Measurements from ENCODE around the gene TANC1. TPM values are rescaled to one million over a fixed set of nuclear protein-coding genes. Genes with fewer than 3 reads are reported as not detected.

The TANC1 gene
- total RNA-seq, 1 experiment from 2014 or later: 2.5 TPM

GRCh38 chr2:159136391-159136790 lies 168.0 kb downstream of the TANC1 start:
- Histone ChIP-seq H3K79me1 (ENCODE audit: insufficient read depth, low read depth, low read length, poor library complexity, severe bottlenecking) (no peaks in the 10 kb centered on the region), H3K23me2 (ENCODE audit: insufficient read length, low read depth, low read length, poor library complexity, severe bottlenecking) (no peaks in the 10 kb centered on the region), H3K27me3 (ENCODE audit: insufficient read depth, low read length) (no peaks in the 10 kb centered on the region), H3K9me3 (ENCODE audit: control insufficient read depth, low read depth, low read length) (no peaks in the 10 kb centered on the region), H2BK120ac (ENCODE audit: low read depth, low read length, poor library complexity, severe bottlenecking) (no peak overlapping the region), H2BK5ac (ENCODE audit: insufficient read length, low read length) (no peak overlapping the region), H2AK5ac (ENCODE audit: insufficient read length, low read length) (no peak overlapping the region), H2BK12ac (ENCODE audit: insufficient read length, low read depth, low read length) (no peak overlapping the region), H2BK20ac (ENCODE audit: low read depth, low read length, poor library complexity, severe bottlenecking) (no peak overlapping the region), H4K20me1 (ENCODE audit: control insufficient read depth, insufficient read depth, insufficient read length) (no peaks in the 10 kb centered on the region), H3K23ac (ENCODE audit: insufficient read length, low read depth, low read length) (no peak overlapping the region), H3K4ac (ENCODE audit: low read depth, low read length) (no peak overlapping the region), H3K27ac (ENCODE audit: insufficient read length, low read depth, low read length) (no peak overlapping the region), H3K4me2 (ENCODE audit: insufficient read depth, insufficient read length, low read length) (no peak overlapping the region), H4K8ac (replicated peaks; ENCODE audit: insufficient read length, low read depth, low read length) (no peak overlapping the region), H3K79me2 (ENCODE audit: insufficient read depth, low read length) (no peaks in the 10 kb centered on the region), H2BK15ac (ENCODE audit: low read depth, low read length) (no peak overlapping the region), H4K5ac (ENCODE audit: insufficient read length, low read depth, low read length) (no peak overlapping the region), H3K56ac (ENCODE audit: insufficient read length, low read depth, low read length) (no peak overlapping the region), H3K4me1 (ENCODE audit: insufficient read depth, low read length) (no peaks in the 10 kb centered on the region), H3K9ac (ENCODE audit: extremely low read depth, insufficient read length, low read length) (no peak overlapping the region), H3K18ac (ENCODE audit: insufficient read length, low read depth, low read length) (no peak overlapping the region), H2AFZ (ENCODE audit: low read length) (no peak overlapping the region), H3K14ac (ENCODE audit: insufficient read depth, low read length) (no peak overlapping the region), H4K91ac (ENCODE audit: insufficient read length, low read depth, low read length) (no peak overlapping the region), H3T11ph (ENCODE audit: low read length) (no peak overlapping the region)
- Mint-ChIP-seq H3K9me3 (no peaks in the 10 kb centered on the region), H3K36me3 (ENCODE audit: insufficient read depth in 1 of 3, low read depth in 3 of 3) (no peaks in the 10 kb centered on the region), H3K27ac (no peak overlapping the region), H3K27me3 (ENCODE audit: low read depth) (no peaks in the 10 kb centered on the region), H3K4me1 (peaks cover 8 to 17% of the 10 kb centered on the region in 2 experiments), H3K4me3 (no peak overlapping the region)
- no CpG with 5 or more reads among the region's 3 CpGs for WGBS (ENCODE audit: extremely low coverage, insufficient read length, low lambda C conversion rate)
- TF ChIP-seq CTCF (conservative IDR thresholded peaks at IDR 0.05): no peak
- no peak for DNase-seq
